Naive thymus-derived CD4-positive, alpha-beta T cell (primary cell): ENCODE data around the gene OSBPL8. TPM values are rescaled to one million over a fixed set of nuclear protein-coding genes. Genes with fewer than 3 reads are reported as not detected.

Experiments used
- ATAC-seq: fragments of 150-1000 bp; cut with Tn5 transposase; 2 replicates; pipeline ENCODE4 v1.10.0; 2021; ENCODE audit warnings: mild to moderate bottlenecking, moderate library complexity
- CTCF ChIA-PET: fragments of 350-600 bp; sonication (Branson Sonifier 250); formaldehyde crosslinking; loops from one replicate; lab custom pipeline; 2021; ENCODE audit warnings: antibody characterized with exemption; lab: Charles Lee
- POLR2A ChIA-PET: fragments of 350-600 bp; sonication (Branson Sonifier 250); formaldehyde crosslinking; loops from one replicate; lab custom pipeline; 2021; ENCODE audit warnings: antibody characterized with exemption, inconsistent platforms; lab: Charles Lee
- DNase-seq, 9 donors: peaks; one replicate each; pipeline versions ENCODE4 v3.0.0 to v3.0.0-alpha.2; 2020 to 2022; ENCODE audit warnings: mixed read lengths in 1 of 9
- H3K27ac ChIP-seq: one replicate; pipeline ENCODE4 v1.7.0; 2013; ENCODE audit warnings: mild to moderate bottlenecking, low read depth, low read length, moderate library complexity
- H3K27me3 ChIP-seq, 2 donors: one replicate each; pipeline ENCODE4 v1.7.0; 2013; ENCODE audit warnings: low read length in 2 of 2, mild to moderate bottlenecking in 2 of 2, moderate library complexity in 2 of 2; ENCODE audit not compliant: control insufficient read depth in 2 of 2, insufficient read depth in 2 of 2
- H3K36me3 ChIP-seq, 3 experiments: 1 replicate in 2 of 3; 2 replicates in 1 of 3; pipeline ENCODE4 v1.7.0; 2013; ENCODE audit warnings: low read length in 3 of 3, mild to moderate bottlenecking in 3 of 3, moderate library complexity in 1 of 3; ENCODE audit not compliant: insufficient read depth in 3 of 3, control insufficient read depth in 2 of 3
- H3K4me1 ChIP-seq, 2 donors: one replicate each; pipeline ENCODE4 v1.7.0; 2013; ENCODE audit warnings: low read length in 2 of 2, mild to moderate bottlenecking in 2 of 2, moderate library complexity in 1 of 2; ENCODE audit not compliant: control insufficient read depth in 2 of 2, insufficient read depth in 2 of 2
- H3K4me3 ChIP-seq: 2 replicates; pipeline ENCODE4 v1.7.0; 2013; ENCODE audit warnings: mild to moderate bottlenecking, low read length
- H3K9me3 ChIP-seq, 3 experiments: 1 replicate in 2 of 3; 2 replicates in 1 of 3; pipeline ENCODE4 v1.7.0; 2013; ENCODE audit warnings: low read length in 3 of 3; ENCODE audit not compliant: control insufficient read depth in 2 of 3
- H3K27ac Mint-ChIP-seq, 9 donors: one replicate each; pipeline ENCODE4 v1.8.0; 2020 to 2022; ENCODE audit warnings: mixed read lengths in 9 of 9, mild to moderate bottlenecking in 8 of 9, moderate library complexity in 5 of 9, inconsistent platforms in 2 of 9
- H3K27me3 Mint-ChIP-seq, 5 donors: one replicate each; pipeline ENCODE4 v1.8.0; 2021 to 2022; ENCODE audit warnings: mixed read lengths in 5 of 5, mild to moderate bottlenecking in 1 of 5
- H3K36me3 Mint-ChIP-seq, 5 donors: one replicate each; pipeline ENCODE4 v1.8.0; 2020 to 2022; ENCODE audit warnings: mixed read lengths in 5 of 5, mild to moderate bottlenecking in 3 of 5, inconsistent platforms in 1 of 5
- H3K4me1 Mint-ChIP-seq, 7 donors: one replicate each; pipeline ENCODE4 v1.8.0; 2020 to 2022; ENCODE audit warnings: mixed read lengths in 7 of 7, mild to moderate bottlenecking in 3 of 7, inconsistent platforms in 1 of 7
- H3K4me3 Mint-ChIP-seq, 10 donors: one replicate each; pipeline ENCODE4 v1.8.0; 2020 to 2022; ENCODE audit warnings: mild to moderate bottlenecking in 10 of 10, mixed read lengths in 10 of 10, moderate library complexity in 6 of 10, inconsistent platforms in 2 of 10
- H3K9me3 Mint-ChIP-seq, 11 donors: one replicate each; pipeline ENCODE4 v1.8.0; 2020 to 2022; ENCODE audit warnings: mixed read lengths in 11 of 11, mild to moderate bottlenecking in 4 of 11, inconsistent platforms in 1 of 11, moderate library complexity in 1 of 11
- intact Hi-C, 2 donors: fragments of 100-400 bp; cut with micrococcal nuclease; formaldehyde crosslinking; loops; one replicate each; pipeline ENCODE4 v1.15.1; 2023
- polyA plus RNA-seq, 2 donors: library from polyadenylated mRNA; unstranded; fragments of 300-500 nt; fragmentation: Illumina TruSeq; gene quantifications; one replicate each; pipeline ENCODE4 v1.2.3, GENCODE V29; 2021
- total RNA-seq, 6 experiments: library from RNA in 5 of 6; stranded (reverse) in 5 of 6; gene quantifications; 1 replicate in 5 of 6; 2 replicates in 1 of 6; pipeline ENCODE4 v1.2.3 and lab custom pipeline; 2021 to 2026

The OSBPL8 gene
- total and polyA plus RNA-seq, 7 experiments from 2014 or later, result 113 to 157 (median 122) TPM

DNA sequence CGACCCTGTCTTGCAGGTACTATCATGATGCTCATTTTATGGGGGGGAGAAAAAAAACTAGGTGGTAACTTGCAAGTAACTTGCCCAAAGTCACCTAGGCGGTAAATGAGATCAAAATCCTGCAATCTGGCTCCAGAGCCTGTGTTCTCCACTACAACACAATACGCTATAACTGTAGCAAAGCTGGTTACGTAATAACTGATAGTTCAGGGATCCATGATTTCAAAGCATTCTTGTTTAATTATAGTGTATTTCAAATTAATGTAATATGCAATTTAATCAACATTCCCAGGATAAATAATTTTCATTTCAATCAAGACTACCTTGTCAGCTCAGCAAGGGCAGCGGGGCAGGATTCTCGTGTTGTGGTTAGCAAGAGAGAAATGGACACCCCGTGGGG lies 243.1 kb downstream of the OSBPL8 start:
- POLR2A ChIA-PET, result no interaction called here
- no peak overlapping the region for H3K4me3 Mint-ChIP-seq
- DNase-seq (no peak), ATAC-seq (no peak)
- Histone ChIP-seq H3K36me3 (no peaks in the 10 kb centered on the region), H3K9me3 (no peaks in the 10 kb centered on the region), H3K4me3 (no peak overlapping the region), H3K27ac (no peak overlapping the region), H3K27me3 (peaks cover 0 to 3% of the 10 kb centered on the region in 2 donors), H3K4me1 (no peaks in the 10 kb centered on the region)
- CTCF ChIA-PET, result no interaction called here
- H3K27ac Mint-ChIP-seq, result no peak overlapping the region
- H3K27me3 Mint-ChIP-seq, result peaks cover 0 to 41% (median 28%) of the 10 kb centered on the region in 5 donors
- no peaks in the 10 kb centered on the region for H3K36me3 Mint-ChIP-seq
- H3K4me1 Mint-ChIP-seq, result no peaks in the 10 kb centered on the region
- H3K9me3 Mint-ChIP-seq, result peaks cover 0 to 6% (median 0%) of the 10 kb centered on the region in 11 donors
- intact Hi-C loops, result no loop called here

DNA sequence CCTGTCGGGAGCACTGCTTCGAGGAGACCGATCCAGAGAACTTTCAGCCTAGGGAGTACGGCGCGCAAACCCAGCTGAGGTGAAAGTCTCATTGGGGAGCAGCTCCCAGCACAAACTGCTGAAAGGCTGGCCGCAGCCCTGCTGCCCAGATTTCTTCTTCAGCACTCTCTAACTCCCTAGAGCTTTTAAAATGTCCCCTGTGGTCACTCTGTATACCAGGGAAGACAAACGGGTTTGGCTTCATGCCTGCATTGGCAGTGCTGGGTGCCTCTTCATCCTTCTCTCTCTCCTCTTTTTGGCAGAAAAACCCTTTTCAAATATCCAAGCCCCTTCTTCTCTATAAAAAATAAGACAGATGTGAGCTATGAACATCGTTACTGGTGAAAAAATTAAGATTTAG lies 246.3 kb downstream of the OSBPL8 start:
- peaks cover 0 to 3% (median 0%) of the 10 kb centered on the region in 11 donors for H3K9me3 Mint-ChIP-seq
- H3K4me3 Mint-ChIP-seq, result no peak overlapping the region
- H3K27ac ChIP-seq, result no peak overlapping the region
- no peaks in the 10 kb centered on the region for H3K9me3 ChIP-seq
- intact Hi-C loops, result no loop called here
- POLR2A ChIA-PET, result no interaction called here
- H3K27me3 ChIP-seq, result peaks cover 0 to 3% of the 10 kb centered on the region in 2 donors
- no peak for DNase-seq
- no peaks in the 10 kb centered on the region for H3K4me1 Mint-ChIP-seq
- no peak for ATAC-seq
- CTCF ChIA-PET, result no interaction called here
- no peaks in the 10 kb centered on the region for H3K4me1 ChIP-seq
- H3K4me3 ChIP-seq, result no peak overlapping the region
- peaks cover 2 to 46% (median 22%) of the 10 kb centered on the region in 5 donors for H3K27me3 Mint-ChIP-seq
- H3K27ac Mint-ChIP-seq, result no peak overlapping the region
- H3K36me3 ChIP-seq, result no peaks in the 10 kb centered on the region
- H3K36me3 Mint-ChIP-seq, result no peaks in the 10 kb centered on the region

DNA sequence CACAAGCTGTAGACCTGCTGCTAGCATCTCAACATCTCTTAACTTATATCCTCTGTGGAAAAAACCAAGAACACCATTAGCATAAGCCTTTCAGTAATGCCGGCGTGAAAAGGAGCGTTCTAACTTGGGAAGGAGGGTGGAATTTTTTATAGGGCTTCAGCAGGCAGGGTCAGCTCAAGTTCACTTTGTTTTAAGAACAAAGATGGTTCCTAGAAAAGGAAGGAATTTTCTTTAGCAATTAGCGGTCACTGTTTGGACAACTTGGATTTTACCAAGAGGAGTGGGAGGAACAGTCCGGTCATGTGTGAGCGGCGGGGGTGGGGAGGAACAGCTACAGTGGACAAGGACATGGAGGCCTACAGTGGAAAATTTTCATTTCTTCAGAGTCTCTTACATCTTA lies 247.3 kb downstream of the OSBPL8 start:
- peaks cover 2 to 43% (median 22%) of the 10 kb centered on the region in 5 donors for H3K27me3 Mint-ChIP-seq
- H3K9me3 Mint-ChIP-seq, result peaks cover 0 to 3% (median 0%) of the 10 kb centered on the region in 11 donors
- Histone ChIP-seq H3K9me3 (no peaks in the 10 kb centered on the region), H3K4me3 (no peak overlapping the region), H3K27ac (no peak overlapping the region), H3K36me3 (no peaks in the 10 kb centered on the region), H3K27me3 (peaks cover 0 to 3% of the 10 kb centered on the region in 2 donors), H3K4me1 (no peaks in the 10 kb centered on the region)
- ATAC-seq, result no peak
- DNase-seq, result no peak
- ChIA-PET CTCF (no interaction called here), POLR2A (no interaction called here)
- no peaks in the 10 kb centered on the region for H3K4me1 Mint-ChIP-seq
- H3K27ac Mint-ChIP-seq, result no peak overlapping the region
- intact Hi-C loops, result no loop called here
- no peak overlapping the region for H3K4me3 Mint-ChIP-seq
- H3K36me3 Mint-ChIP-seq, result no peaks in the 10 kb centered on the region

DNA sequence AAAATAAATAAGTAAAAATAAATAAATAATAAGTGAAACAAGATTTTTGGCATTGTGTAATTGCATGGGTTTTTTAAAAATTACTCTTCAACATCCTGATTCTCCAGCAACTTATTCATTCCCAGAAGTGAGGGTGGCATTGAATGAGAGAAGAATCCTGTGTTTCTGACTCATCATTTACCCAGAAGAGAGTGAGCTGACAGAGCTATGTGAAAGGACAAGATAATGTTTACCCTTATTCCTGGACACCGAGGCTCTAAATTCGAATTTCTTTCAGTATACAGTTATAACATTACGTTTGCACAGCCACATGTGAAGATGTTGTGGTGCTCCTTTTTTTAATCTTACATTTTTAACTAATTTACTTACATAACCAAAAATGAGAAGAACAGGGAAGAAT lies 247.8 kb downstream of the OSBPL8 start:
- ChIA-PET POLR2A (no interaction called here), CTCF (no interaction called here)
- Mint-ChIP-seq H3K4me1 (no peaks in the 10 kb centered on the region), H3K27ac (no peak overlapping the region), H3K36me3 (no peaks in the 10 kb centered on the region), H3K9me3 (peaks cover 0 to 3% (median 0%) of the 10 kb centered on the region in 11 donors), H3K27me3 (peaks cover 2 to 43% (median 22%) of the 10 kb centered on the region in 5 donors), H3K4me3 (no peak overlapping the region)
- Histone ChIP-seq H3K27ac (no peak overlapping the region), H3K4me3 (no peak overlapping the region), H3K27me3 (peaks cover 0 to 3% of the 10 kb centered on the region in 2 donors), H3K9me3 (no peaks in the 10 kb centered on the region), H3K36me3 (no peaks in the 10 kb centered on the region), H3K4me1 (no peaks in the 10 kb centered on the region)
- intact Hi-C loops, result no loop called here
- ATAC-seq (no peak), DNase-seq (no peak)

DNA sequence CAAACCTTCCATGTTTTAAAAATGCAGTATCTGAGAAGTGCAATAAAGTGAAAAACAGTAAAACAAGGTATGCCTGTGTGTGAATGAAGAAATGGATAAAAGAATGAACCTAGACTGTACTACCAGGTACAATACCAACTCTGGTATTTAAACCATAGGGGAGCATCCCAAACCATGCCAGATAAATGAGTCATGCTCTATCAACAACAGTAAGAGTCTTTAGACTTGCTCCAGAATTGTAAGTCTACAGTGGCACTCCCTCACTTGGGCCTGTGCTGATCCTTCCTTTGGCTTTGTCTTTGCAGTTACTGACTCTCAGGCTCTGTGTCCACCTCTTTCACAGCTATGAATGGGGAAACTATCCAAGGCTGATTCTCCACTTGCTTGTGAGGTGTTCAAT lies 249.5 kb downstream of the OSBPL8 start:
- H3K27me3 ChIP-seq, result peaks cover 0 to 3% of the 10 kb centered on the region in 2 donors
- no peak overlapping the region for H3K27ac Mint-ChIP-seq
- H3K36me3 ChIP-seq, result no peaks in the 10 kb centered on the region
- no peaks in the 10 kb centered on the region for H3K4me1 Mint-ChIP-seq
- peaks cover 0 to 3% (median 0%) of the 10 kb centered on the region in 11 donors for H3K9me3 Mint-ChIP-seq
- H3K27me3 Mint-ChIP-seq, result peaks cover 2 to 35% (median 15%) of the 10 kb centered on the region in 5 donors
- CTCF ChIA-PET, result no interaction called here
- H3K9me3 ChIP-seq, result no peaks in the 10 kb centered on the region
- no peaks in the 10 kb centered on the region for H3K36me3 Mint-ChIP-seq
- H3K27ac ChIP-seq, result no peak overlapping the region
- H3K4me1 ChIP-seq, result no peaks in the 10 kb centered on the region
- no peak overlapping the region for H3K4me3 ChIP-seq
- no peak overlapping the region for H3K4me3 Mint-ChIP-seq
- DNase-seq (no peak), ATAC-seq (no peak)
- POLR2A ChIA-PET, result no interaction called here
- intact Hi-C loops, result no loop called here

DNA sequence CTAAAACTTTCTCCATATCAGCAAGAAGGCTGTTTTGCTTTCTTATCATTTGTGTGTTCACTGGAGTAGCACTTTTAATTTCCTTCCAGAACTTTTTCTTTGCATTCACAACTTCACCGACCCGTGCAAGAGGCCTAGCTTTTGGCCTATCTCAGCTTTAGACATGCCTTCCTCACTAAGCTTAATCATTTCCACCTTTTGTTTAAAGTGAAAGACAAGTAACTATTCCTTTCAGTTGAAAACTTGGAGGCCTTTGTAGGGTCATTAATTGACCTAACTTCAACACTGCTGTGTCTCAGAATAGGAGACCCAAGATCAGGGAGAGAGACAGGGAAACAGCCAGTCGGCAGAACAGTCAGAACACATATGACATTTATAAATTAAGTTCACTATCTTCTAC lies 250.7 kb downstream of the OSBPL8 start:
- Histone ChIP-seq H3K27ac (no peak overlapping the region), H3K36me3 (no peaks in the 10 kb centered on the region), H3K4me1 (no peaks in the 10 kb centered on the region), H3K9me3 (no peaks in the 10 kb centered on the region), H3K27me3 (peaks cover 0 to 3% of the 10 kb centered on the region in 2 donors), H3K4me3 (no peak overlapping the region)
- no peak overlapping the region for H3K4me3 Mint-ChIP-seq
- peaks cover 0 to 3% (median 0%) of the 10 kb centered on the region in 11 donors for H3K9me3 Mint-ChIP-seq
- ChIA-PET CTCF (no interaction called here), POLR2A (no interaction called here)
- H3K27me3 Mint-ChIP-seq, result peaks cover 2 to 33% (median 15%) of the 10 kb centered on the region in 5 donors
- no peak overlapping the region for H3K27ac Mint-ChIP-seq
- no peaks in the 10 kb centered on the region for H3K4me1 Mint-ChIP-seq
- DNase-seq, result no peak
- ATAC-seq, result no peak
- H3K36me3 Mint-ChIP-seq, result no peaks in the 10 kb centered on the region
- intact Hi-C loops, result no loop called here

DNA sequence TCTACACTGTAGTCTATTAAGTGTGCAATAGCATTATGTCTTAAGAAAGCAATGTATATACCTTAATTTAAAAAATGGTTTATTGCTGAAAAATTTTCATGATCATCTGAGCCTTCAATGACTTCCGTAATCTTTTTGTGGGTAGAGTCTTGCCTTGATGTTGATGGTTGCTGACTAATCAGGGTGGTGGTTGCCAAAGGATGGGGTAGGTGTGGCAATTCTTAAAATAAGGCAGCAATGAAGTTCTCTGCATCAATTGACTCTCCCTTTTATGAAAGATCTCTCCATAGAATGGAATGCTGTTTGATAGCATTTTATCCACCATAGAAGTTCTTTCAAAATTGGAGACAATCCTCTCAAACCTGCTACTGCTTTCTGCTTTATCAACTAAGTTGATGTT lies 252.5 kb downstream of the OSBPL8 start:
- Mint-ChIP-seq H3K4me1 (no peaks in the 10 kb centered on the region), H3K4me3 (no peak overlapping the region), H3K27me3 (peaks cover 2 to 38% (median 17%) of the 10 kb centered on the region in 5 donors), H3K27ac (no peak overlapping the region), H3K9me3 (no peaks in the 10 kb centered on the region), H3K36me3 (no peaks in the 10 kb centered on the region)
- Histone ChIP-seq H3K36me3 (no peaks in the 10 kb centered on the region), H3K9me3 (no peaks in the 10 kb centered on the region), H3K4me1 (no peaks in the 10 kb centered on the region), H3K4me3 (no peak overlapping the region), H3K27ac (no peak overlapping the region), H3K27me3 (no peaks in the 10 kb centered on the region)
- CTCF ChIA-PET, result no interaction called here
- DNase-seq (no peak), ATAC-seq (no peak)
- intact Hi-C loops, result no loop called here
- POLR2A ChIA-PET, result no interaction called here
